BJ (cell line): ENCODE data around the gene TAS2R30. TPM values are rescaled to one million over a fixed set of nuclear protein-coding genes. Genes with fewer than 3 reads are reported as not detected.
A peak's percentile ranks its signal among the peaks of the same experiment; 100 is the strongest.

Source experiments
- CTCF ChIA-PET: fragments of 350-600 bp; formaldehyde crosslinking; extraction: SDS; loops from one replicate; lab custom pipeline; 2021; ENCODE audit warnings: antibody characterized with exemption, inconsistent platforms; lab: Yijun Ruan, JAX
- POLR2A ChIA-PET: fragments of 300-600 bp; sonication (Branson Sonifier 250); formaldehyde crosslinking; extraction: SDS; loops from one replicate; lab custom pipeline; 2021; ENCODE audit warnings: antibody characterized with exemption; lab: Charles Lee
- DNase-seq: peaks from one replicate; pipeline ENCODE4 v3.0.0-alpha.2; 2011; ENCODE audit warnings: low read depth
- H3K27me3 ChIP-seq: 2 replicates; pipeline ENCODE4 v1.6.0; 2011; ENCODE audit warnings: low read length; ENCODE audit not compliant: control insufficient read depth, insufficient read depth
- H3K36me3 ChIP-seq: 2 replicates; pipeline ENCODE4 v1.5.1; 2011; ENCODE audit warnings: low read length; ENCODE audit not compliant: control insufficient read depth, insufficient read depth
- H3K4me3 ChIP-seq: 2 replicates; pipeline ENCODE4 v1.5.1; 2011; ENCODE audit warnings: low read depth, mild to moderate bottlenecking, control low read depth, low read length
- polyA plus RNA-seq: library from polyadenylated mRNA; depleted of rRNA; stranded (reverse); fragments of >200 nt; gene quantifications from 2 replicates; pipeline ENCODE4 v1.2.3, GENCODE V29; 2011
- TF ChIP-seq, protein P1 (sequence below): IDR thresholded peaks from 2 replicates; pipeline ENCODE4 v1.5.1; 2011; ENCODE audit warnings: low read depth, mild to moderate bottlenecking, control low read depth, inconsistent platforms, low read length, moderate library complexity; ENCODE audit not compliant: insufficient read depth

Gene TAS2R30
- polyA plus RNA-seq, 1 experiment = 0.04 TPM

GRCh38 chr12:11171969-11172675 is 37.7 kb upstream of the TAS2R30 start:
- H3K27me3 ChIP-seq = no peaks in the 10 kb centered on the region
- peak overlapping the region; percentile 81 for H3K4me3 ChIP-seq
- CTCF ChIA-PET = interaction anchor here (1.2 to 1.5 kb wide), 2 partner anchors 11 to 401 kb away, joined by 3 to 4 read pairs; no protein-coding TSS in a partner anchor
- DNase-seq = peak; percentile 4
- TF ChIP-seq, protein P1, sequence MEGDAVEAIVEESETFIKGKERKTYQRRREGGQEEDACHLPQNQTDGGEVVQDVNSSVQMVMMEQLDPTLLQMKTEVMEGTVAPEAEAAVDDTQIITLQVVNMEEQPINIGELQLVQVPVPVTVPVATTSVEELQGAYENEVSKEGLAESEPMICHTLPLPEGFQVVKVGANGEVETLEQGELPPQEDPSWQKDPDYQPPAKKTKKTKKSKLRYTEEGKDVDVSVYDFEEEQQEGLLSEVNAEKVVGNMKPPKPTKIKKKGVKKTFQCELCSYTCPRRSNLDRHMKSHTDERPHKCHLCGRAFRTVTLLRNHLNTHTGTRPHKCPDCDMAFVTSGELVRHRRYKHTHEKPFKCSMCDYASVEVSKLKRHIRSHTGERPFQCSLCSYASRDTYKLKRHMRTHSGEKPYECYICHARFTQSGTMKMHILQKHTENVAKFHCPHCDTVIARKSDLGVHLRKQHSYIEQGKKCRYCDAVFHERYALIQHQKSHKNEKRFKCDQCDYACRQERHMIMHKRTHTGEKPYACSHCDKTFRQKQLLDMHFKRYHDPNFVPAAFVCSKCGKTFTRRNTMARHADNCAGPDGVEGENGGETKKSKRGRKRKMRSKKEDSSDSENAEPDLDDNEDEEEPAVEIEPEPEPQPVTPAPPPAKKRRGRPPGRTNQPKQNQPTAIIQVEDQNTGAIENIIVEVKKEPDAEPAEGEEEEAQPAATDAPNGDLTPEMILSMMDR = no peak
- no peaks in the 10 kb centered on the region for H3K36me3 ChIP-seq
- POLR2A ChIA-PET = no interaction called here

DNA sequence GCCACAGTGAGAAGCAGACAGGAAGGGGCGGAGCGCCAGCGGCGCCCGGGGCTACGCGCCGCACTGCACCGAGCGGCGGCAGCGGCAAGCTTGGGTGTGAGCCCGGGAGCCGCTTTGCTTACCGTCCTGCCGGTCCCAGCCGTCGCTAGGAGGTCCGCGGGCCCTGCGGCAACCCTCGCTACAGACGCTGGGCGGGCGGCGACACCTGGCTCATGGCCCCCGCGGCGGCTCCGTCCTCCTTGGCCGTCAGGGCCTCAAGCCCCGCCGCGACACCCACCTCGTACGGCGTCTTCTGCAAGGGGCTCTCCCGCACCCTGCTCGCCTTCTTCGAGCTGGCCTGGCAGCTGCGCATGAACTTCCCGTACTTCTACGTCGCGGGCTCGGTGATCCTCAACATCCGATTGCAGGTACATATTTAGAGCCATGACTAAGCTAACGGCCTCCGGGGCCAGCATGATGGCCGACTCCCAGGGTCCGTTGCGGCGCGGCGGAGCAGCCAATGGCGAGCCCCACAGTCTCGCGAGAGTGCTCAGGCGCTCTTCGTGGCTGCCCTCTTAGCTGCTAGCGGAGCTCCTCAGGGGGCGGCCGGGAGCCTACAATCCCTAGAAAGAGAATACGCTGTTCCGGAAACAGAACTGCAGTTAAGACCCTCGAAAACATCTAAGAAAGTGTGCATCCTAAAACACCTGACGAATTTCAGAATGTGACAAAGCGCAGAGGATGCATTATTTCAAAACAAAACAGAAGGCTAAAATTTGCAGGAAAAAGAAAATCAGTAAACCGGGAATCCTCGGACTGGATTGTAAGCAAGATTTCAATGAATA is 36.9 kb upstream of the TAS2R30 start, which contains the start of gene SMIM10L1:
SMIM10L1 (plus strand) TSS at position 50 of the 824 bp plus-strand sequence; CDS start at position 213, 163 bp downstream.
- ChIA-PET CTCF (interaction anchor here (1.2 to 1.8 kb wide), 4 partner anchors 11 to 400 kb away, joined by 3 to 5 read pairs (median 4); no protein-coding TSS in a partner anchor), POLR2A (interaction anchor here (0.5 kb wide), 1 partner anchor 268 kb away, joined by 5 read pairs; no protein-coding TSS in a partner anchor)
- TF ChIP-seq, protein P1 = peak; percentile 30; the same call in 1 of the 2 replicates
- DNase-seq = peak; percentile 71
- Histone ChIP-seq H3K4me3 (peak within 1 kb of the TSS; percentile 81), H3K36me3 (no peaks in the 10 kb centered on the region), H3K27me3 (no peaks in the 10 kb centered on the region)

DNA sequence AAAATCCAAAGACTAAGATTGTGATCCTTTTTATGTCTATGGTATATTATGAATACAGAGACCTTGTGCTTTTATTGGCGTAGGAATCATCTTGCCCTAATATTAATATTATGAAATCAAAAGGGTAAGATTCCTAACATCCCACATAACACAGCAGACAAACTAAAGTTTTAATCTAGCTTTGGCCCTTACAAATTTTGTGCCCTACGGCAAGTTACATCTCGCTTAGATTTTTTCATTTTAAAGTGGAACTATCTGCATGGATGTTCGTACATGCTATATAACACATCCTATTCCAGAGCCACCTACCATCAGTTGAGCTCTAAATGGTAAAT is 36.3 kb upstream of the TAS2R30 start:
- no peaks in the 10 kb centered on the region for H3K36me3 ChIP-seq
- ChIA-PET POLR2A (interaction anchor here (0.5 kb wide), 1 partner anchor 267 kb away, joined by 5 read pairs; no protein-coding TSS in a partner anchor), CTCF (interaction anchor here (1.2 to 1.8 kb wide), 4 partner anchors 10 to 400 kb away, joined by 3 to 5 read pairs (median 4); no protein-coding TSS in a partner anchor)
- H3K4me3 ChIP-seq = peak overlapping the region; percentile 81
- no peaks in the 10 kb centered on the region for H3K27me3 ChIP-seq
- no peak for DNase-seq
- TF ChIP-seq, protein P1 = no peak

GRCh38 chr12:11166300-11166699 is 31.9 kb upstream of the TAS2R30 start:
- H3K4me3 ChIP-seq = no peak overlapping the region
- TF ChIP-seq, protein P1 = no peak

DNA sequence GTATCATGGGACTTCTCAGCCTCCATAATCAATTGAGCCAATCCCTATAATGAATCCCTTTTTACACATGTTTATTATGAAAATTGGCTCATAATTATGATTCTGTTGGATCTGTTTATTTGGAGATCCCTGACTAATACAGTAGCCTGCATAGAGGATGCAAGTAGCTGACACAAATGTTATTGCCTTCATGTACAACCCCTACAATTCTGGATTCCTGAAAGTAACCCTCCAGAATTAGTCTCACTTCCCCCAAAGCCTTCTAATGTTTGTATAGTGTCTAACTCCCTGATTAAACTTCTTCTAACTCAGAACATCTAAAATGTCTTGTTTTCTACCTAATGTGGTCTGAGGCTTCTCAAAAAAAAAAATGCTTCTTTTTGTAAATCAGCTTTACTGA is 29.9 kb upstream of the TAS2R30 start:
- Histone ChIP-seq H3K27me3 (no peaks in the 10 kb centered on the region), H3K36me3 (0 out of 2 replicates have a peak, but pooled peaks cover 1% of the 10 kb centered on the region), H3K4me3 (no peak overlapping the region)
- TF ChIP-seq, protein P1 = no peak
- ChIA-PET CTCF (no interaction called here), POLR2A (no interaction called here)
- no peak for DNase-seq

More at GRCh38 chr12:11166300-11166699, 31.9 kb upstream of the TAS2R30 start:
- H3K36me3 ChIP-seq = 0 out of 2 replicates have a peak, but pooled peaks cover 1% of the 10 kb centered on the region
- CTCF ChIA-PET = no interaction called here
- no peak for DNase-seq
- H3K27me3 ChIP-seq = no peaks in the 10 kb centered on the region
- POLR2A ChIA-PET = no interaction called here
